Ishikawa (cell line): ENCODE data around the gene CCNDBP1.

ENCODE experiments used
- CEBPB ChIP-seq: IDR thresholded peaks from 2 replicates; pipeline ENCODE4 v1.6.1; 2012
- CREB1 ChIP-seq: IDR thresholded peaks from 2 replicates; pipeline ENCODE4 v1.6.1; 2012; ENCODE audit warnings: low read depth
- EGR1 ChIP-seq: IDR thresholded peaks from 2 replicates; pipeline ENCODE4 v1.6.1; 2012
- EP300 ChIP-seq: IDR thresholded peaks from 2 replicates; pipeline ENCODE4 v1.6.1; 2012; ENCODE audit warnings: borderline replicate concordance
- FOXM1 ChIP-seq: IDR thresholded peaks from 2 replicates; pipeline ENCODE4 v1.6.1; 2012; ENCODE audit warnings: low read depth, borderline replicate concordance
- MAX ChIP-seq: IDR thresholded peaks from 2 replicates; pipeline ENCODE4 v1.6.1; 2012
- NFIC ChIP-seq: IDR thresholded peaks from 2 replicates; pipeline ENCODE4 v1.6.1; 2012
- RAD21 ChIP-seq: IDR thresholded peaks from 2 replicates; pipeline ENCODE4 v1.6.1; 2012; ENCODE audit warnings: low read depth
- REST ChIP-seq: IDR thresholded peaks from 2 replicates; pipeline ENCODE4 v1.6.1; 2012; ENCODE audit warnings: low read depth, mild to moderate bottlenecking
- TAF1 ChIP-seq: IDR thresholded peaks from 2 replicates; pipeline ENCODE4 v1.6.1; 2012; ENCODE audit warnings: low read depth, mild to moderate bottlenecking
- TCF12 ChIP-seq: IDR thresholded peaks from 2 replicates; pipeline ENCODE4 v1.6.1; 2012; ENCODE audit warnings: low read depth
- TEAD4 ChIP-seq: IDR thresholded peaks from 2 replicates; pipeline ENCODE4 v1.6.1; 2012
- USF1 ChIP-seq: IDR thresholded peaks from 2 replicates; pipeline ENCODE4 v1.6.1; 2012
- YY1 ChIP-seq: IDR thresholded peaks from 2 replicates; pipeline ENCODE4 v1.6.1; 2012; ENCODE audit warnings: low read depth
- ZBTB7A ChIP-seq: IDR thresholded peaks from 2 replicates; pipeline ENCODE4 v1.6.1; 2012; ENCODE audit warnings: low read depth

The CCNDBP1 gene

GRCh38 chr15:43243020-43243645, 57.9 kb downstream of the CCNDBP1 start:
- TF ChIP-seq CREB1: no peak
- no peak for TF ChIP-seq ZBTB7A
- TF ChIP-seq MAX: no peak
- no peak for TF ChIP-seq YY1
- no peak for TF ChIP-seq TEAD4
- TF ChIP-seq FOXM1: no peak
- no peak for TF ChIP-seq TCF12
- no peak for TF ChIP-seq TAF1
- no peak for TF ChIP-seq EGR1
- no peak for TF ChIP-seq EP300
- no peak for TF ChIP-seq NFIC
- TF ChIP-seq USF1: no peak
- TF ChIP-seq RAD21: no peak
- no peak for TF ChIP-seq CEBPB
- no peak for TF ChIP-seq REST

GRCh38 chr15:43244092-43244491, 58.9 kb downstream of the CCNDBP1 start:
- TF ChIP-seq RAD21: no peak
- no peak for TF ChIP-seq TEAD4
- no peak for TF ChIP-seq USF1
- no peak for TF ChIP-seq REST
- no peak for TF ChIP-seq EGR1
- no peak for TF ChIP-seq TAF1

- TF ChIP-seq CREB1 (no peak), EP300 (no peak), EGR1 (no peak), ZBTB7A (no peak), CEBPB (no peak), USF1 (no peak), FOXM1 (no peak), MAX (no peak), TAF1 (no peak), RAD21 (no peak), TCF12 (no peak), TEAD4 (no peak), REST (no peak), NFIC (no peak), YY1 (no peak)
Observed at GRCh38 chr15:43246261-43246774, 61.1 kb downstream of the CCNDBP1 start.
